Keratinocyte (primary cell): ENCODE measurements around the gene CMKLR1. TPM values are rescaled to one million over a fixed set of nuclear protein-coding genes. Genes with fewer than 3 reads are reported as not detected.

Source experiments
- DNase-seq: peaks from one replicate; pipeline ENCODE4 v3.0.0-alpha.2; 2011; ENCODE audit warnings: low read depth, missing footprints, low spot score
- FAIRE-seq: peaks from 2 replicates; lab custom pipeline; 2011; peaks lifted over from hg19 to GRCh38; lab: Jason Lieb, UNC
- H2AFZ ChIP-seq: 2 replicates; pipeline ENCODE4 v1.6.0; 2012; ENCODE audit warnings: low read length, control low read depth, inconsistent platforms; ENCODE audit not compliant: control insufficient read depth
- H3K27ac ChIP-seq: 2 replicates; pipeline ENCODE4 v1.5.1; 2011; ENCODE audit warnings: low read length; ENCODE audit not compliant: control insufficient read depth, insufficient read depth
- H3K27me3 ChIP-seq: 3 replicates; pipeline ENCODE4 v1.6.0; 2011; ENCODE audit warnings: low read length; ENCODE audit not compliant: control insufficient read depth, insufficient read depth; ENCODE audit errors: extremely low read depth
- H3K36me3 ChIP-seq, 2 experiments: 2 replicates in 1 of 2; 3 replicates in 1 of 2; pipeline ENCODE4 v1.5.1; 2011; ENCODE audit warnings: low read length in 2 of 2, mild to moderate bottlenecking in 1 of 2; ENCODE audit not compliant: control insufficient read depth in 2 of 2, insufficient read depth in 2 of 2; ENCODE audit errors: extremely low read depth in 1 of 2
- H3K4me1 ChIP-seq: 3 replicates; pipeline ENCODE4 v1.5.1; 2011; ENCODE audit warnings: low read length; ENCODE audit not compliant: control insufficient read depth, insufficient read depth; ENCODE audit errors: extremely low read depth
- H3K4me2 ChIP-seq: 3 replicates; pipeline ENCODE4 v1.6.0; 2011; ENCODE audit warnings: low read depth, low read length; ENCODE audit not compliant: control insufficient read depth, insufficient read depth; ENCODE audit errors: extremely low read depth
- H3K4me3 ChIP-seq, 3 experiments: fragments of 200-600 bp in 1 of 3; sonication (generic) in 1 of 3; 2 replicates in 2 of 3; 3 replicates in 1 of 3; pipeline ENCODE4 v1.5.1; 2011 to 2016; ENCODE audit warnings: low read length in 3 of 3, mild to moderate bottlenecking in 3 of 3, control low read depth in 2 of 3, inconsistent platforms in 1 of 3, low read depth in 1 of 3, mixed read lengths in 1 of 3, mixed run types in 1 of 3, moderate library complexity in 1 of 3; ENCODE audit not compliant: control insufficient read depth in 2 of 3, insufficient read depth in 2 of 3; ENCODE audit errors: extremely low read depth in 1 of 3
- H3K79me2 ChIP-seq: 2 replicates; pipeline ENCODE4 v1.6.0; 2012; ENCODE audit warnings: low read length; ENCODE audit not compliant: control insufficient read depth, insufficient read depth
- H3K9ac ChIP-seq: 3 replicates; pipeline ENCODE4 v1.6.0; 2011; ENCODE audit warnings: low read length; ENCODE audit not compliant: control insufficient read depth, insufficient read depth; ENCODE audit errors: extremely low read depth
- H3K9me1 ChIP-seq: 3 replicates; pipeline ENCODE4 v1.6.0; 2011; ENCODE audit warnings: low read length; ENCODE audit not compliant: control insufficient read depth, insufficient read depth; ENCODE audit errors: extremely low read depth
- H3K9me3 ChIP-seq: 2 replicates; pipeline ENCODE4 v1.5.1; 2012; ENCODE audit warnings: low read depth, low read length; ENCODE audit not compliant: control insufficient read depth
- H4K20me1 ChIP-seq: 3 replicates; pipeline ENCODE4 v1.6.0; 2011; ENCODE audit warnings: low read length; ENCODE audit not compliant: control insufficient read depth, insufficient read depth; ENCODE audit errors: extremely low read depth
- EZH2 ChIP-seq: IDR thresholded peaks from one replicate; pipeline ENCODE4 v1.6.1; 2012; ENCODE audit warnings: inconsistent platforms, mild to moderate bottlenecking, low read length, moderate library complexity
- dilution Hi-C: fragments of 300-500 bp; cut with MboI; formaldehyde crosslinking; loops from one replicate; pipeline ENCODE4 v1.7.0; 2020; ENCODE audit warnings: low sequenced_read_pairs; ENCODE audit not compliant: extremely low pct_ligation_motif_present
- polyA plus RNA-seq, 5 experiments: library from polyadenylated mRNA; depleted of rRNA in 3 of 5; stranded (reverse) in 3 of 5; stranded (forward) in 1 of 5; unstranded in 1 of 5; fragments of >200 nt; gene quantifications; 1 replicate in 1 of 5; 2 replicates in 3 of 5; 3 replicates in 1 of 5; pipeline versions ENCODE4 v1.2.1 to v1.2.3, GENCODE V29; 2011 to 2012; ENCODE audit warnings: missing spikeins in 2 of 5, low read depth in 1 of 5, low replicate concordance in 1 of 5
- TF ChIP-seq, protein P1 (sequence below), 3 experiments: IDR thresholded peaks in 1 of 3; conservative IDR thresholded peaks in 1 of 3; optimal IDR thresholded peaks in 1 of 3; 2 replicates in 2 of 3; 3 replicates in 1 of 3; pipeline versions ENCODE3 to v1.5.1; 2011; ENCODE audit warnings: low read length in 3 of 3, mild to moderate bottlenecking in 3 of 3, moderate library complexity in 2 of 3, control low read depth in 1 of 3, inconsistent platforms in 1 of 3; ENCODE audit not compliant: insufficient read depth in 2 of 3; ENCODE audit errors: extremely low read depth in 1 of 3

CMKLR1 gene
- polyA plus RNA-seq, 1 donor (not counting 4 experiments of a cell fraction or from before 2014, with no cell fraction given), result not detected

DNA sequence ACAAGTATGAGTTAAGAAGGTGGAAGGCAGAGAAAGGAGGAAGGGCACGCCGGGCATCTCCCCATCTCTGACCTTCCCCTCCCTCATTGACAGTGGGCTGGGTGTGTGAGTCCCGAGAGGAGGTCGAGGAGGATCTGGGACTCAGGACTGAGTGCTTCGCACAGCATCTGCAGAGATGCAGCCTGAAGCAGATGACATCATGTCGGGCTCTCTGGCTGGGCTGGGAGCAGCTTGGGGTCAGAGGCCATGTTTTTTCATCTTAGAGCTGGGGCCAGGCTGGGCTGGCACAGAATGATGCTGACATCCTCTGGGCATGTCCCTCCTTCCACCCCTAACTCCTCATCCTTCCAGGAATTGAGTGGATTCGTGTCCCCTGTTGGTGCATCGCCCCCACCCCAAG, 43.5 kb downstream of the CMKLR1 start:
- DNase-seq, result no peak
- no peak for FAIRE-seq
- Histone ChIP-seq H3K79me2 (no peaks in the 10 kb centered on the region), H3K9me1 (no peaks in the 10 kb centered on the region), H3K4me1 (no peaks in the 10 kb centered on the region), H3K9ac (no peak overlapping the region), H3K4me3 (no peak overlapping the region), H2AFZ (no peak overlapping the region), H3K4me2 (no peak overlapping the region), H4K20me1 (no peaks in the 10 kb centered on the region), H3K36me3 (no peaks in the 10 kb centered on the region), H3K27me3 (no peaks in the 10 kb centered on the region), H3K27ac (no peak overlapping the region), H3K9me3 (no peaks in the 10 kb centered on the region)
- dilution Hi-C loops, result no loop called here
- no peak for TF ChIP-seq EZH2
- TF ChIP-seq, protein P1, sequence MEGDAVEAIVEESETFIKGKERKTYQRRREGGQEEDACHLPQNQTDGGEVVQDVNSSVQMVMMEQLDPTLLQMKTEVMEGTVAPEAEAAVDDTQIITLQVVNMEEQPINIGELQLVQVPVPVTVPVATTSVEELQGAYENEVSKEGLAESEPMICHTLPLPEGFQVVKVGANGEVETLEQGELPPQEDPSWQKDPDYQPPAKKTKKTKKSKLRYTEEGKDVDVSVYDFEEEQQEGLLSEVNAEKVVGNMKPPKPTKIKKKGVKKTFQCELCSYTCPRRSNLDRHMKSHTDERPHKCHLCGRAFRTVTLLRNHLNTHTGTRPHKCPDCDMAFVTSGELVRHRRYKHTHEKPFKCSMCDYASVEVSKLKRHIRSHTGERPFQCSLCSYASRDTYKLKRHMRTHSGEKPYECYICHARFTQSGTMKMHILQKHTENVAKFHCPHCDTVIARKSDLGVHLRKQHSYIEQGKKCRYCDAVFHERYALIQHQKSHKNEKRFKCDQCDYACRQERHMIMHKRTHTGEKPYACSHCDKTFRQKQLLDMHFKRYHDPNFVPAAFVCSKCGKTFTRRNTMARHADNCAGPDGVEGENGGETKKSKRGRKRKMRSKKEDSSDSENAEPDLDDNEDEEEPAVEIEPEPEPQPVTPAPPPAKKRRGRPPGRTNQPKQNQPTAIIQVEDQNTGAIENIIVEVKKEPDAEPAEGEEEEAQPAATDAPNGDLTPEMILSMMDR (optimal IDR thresholded peaks at IDR 0.05 in 1 of 3, IDR thresholded peaks at IDR 0.05 in 1 of 3, conservative IDR thresholded peaks at IDR 0.05 in 1 of 3; ENCODE audit: extremely low read depth in 1 of 3, insufficient read depth in 2 of 3, low read length in 3 of 3), result no peak

DNA sequence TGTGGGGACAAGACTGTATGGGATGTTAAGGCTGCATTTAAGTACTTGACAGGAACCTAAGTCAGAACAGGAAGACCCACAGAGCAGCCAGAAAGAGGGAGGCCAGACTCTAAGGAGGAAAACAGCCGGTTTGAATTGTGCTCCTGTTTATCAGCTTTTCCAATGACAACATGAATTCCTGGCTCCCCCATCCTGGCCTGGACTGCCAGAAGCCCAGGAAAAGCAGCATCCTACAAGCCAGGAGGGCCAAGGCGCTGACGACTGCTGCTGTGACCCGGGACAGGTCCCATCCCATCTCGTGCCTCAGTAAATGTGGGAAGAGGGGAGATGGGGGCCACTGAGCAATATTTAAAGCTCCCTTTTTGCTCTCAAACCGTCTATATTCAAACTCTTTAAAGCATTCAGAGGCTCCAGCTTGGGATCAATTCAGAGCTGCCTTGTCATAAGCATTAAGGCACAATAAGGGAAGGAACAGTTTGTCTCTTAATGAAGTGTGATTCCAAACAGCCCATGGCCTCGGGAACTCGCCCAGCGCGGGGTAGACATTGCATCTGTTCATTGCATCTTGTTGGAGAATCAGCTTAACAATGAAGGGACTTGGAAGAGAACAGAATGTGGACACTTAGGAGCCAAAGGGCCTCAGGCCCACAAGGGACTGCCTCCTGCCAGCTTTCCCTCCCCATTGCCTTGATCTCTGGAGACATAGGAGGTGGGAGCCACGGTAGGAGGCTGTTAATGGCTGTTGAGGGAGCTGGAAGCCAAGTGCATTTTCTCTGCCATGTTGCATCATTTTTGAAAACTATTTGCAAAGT, 49.6 kb downstream of the CMKLR1 start:
- no peaks in the 10 kb centered on the region for H3K36me3 ChIP-seq
- H3K9me1 ChIP-seq, result no peaks in the 10 kb centered on the region
- H3K9me3 ChIP-seq, result no peaks in the 10 kb centered on the region
- dilution Hi-C loops, result no loop called here
- H3K9ac ChIP-seq, result no peak overlapping the region
- no peaks in the 10 kb centered on the region for H4K20me1 ChIP-seq
- DNase-seq (no peak), FAIRE-seq (no peak)
- no peak overlapping the region for H3K4me2 ChIP-seq
- no peaks in the 10 kb centered on the region for H3K27me3 ChIP-seq
- H2AFZ ChIP-seq, result no peak overlapping the region
- H3K4me1 ChIP-seq, result no peaks in the 10 kb centered on the region
- H3K4me3 ChIP-seq, result no peak overlapping the region
- no peaks in the 10 kb centered on the region for H3K79me2 ChIP-seq
- no peak overlapping the region for H3K27ac ChIP-seq
- no peak for TF ChIP-seq EZH2
- TF ChIP-seq, protein P1 (optimal IDR thresholded peaks at IDR 0.05 in 1 of 3, IDR thresholded peaks at IDR 0.05 in 1 of 3, conservative IDR thresholded peaks at IDR 0.05 in 1 of 3; ENCODE audit: extremely low read depth in 1 of 3, insufficient read depth in 2 of 3, low read length in 3 of 3), result no peak
